Measurements from ENCODE around the gene TSPYL2. TPM values are rescaled to one million over a fixed set of nuclear protein-coding genes. Genes with fewer than 3 reads are reported as not detected.

Gene TSPYL2
- total RNA-seq, result 13.6 and 15.9 TPM in 2 replicates

GRCh38 chrX:53081925-53082772 is at the start of gene TSPYL2:
Gene TSPYL2, plus strand, starts transcription at chrX:53082367. Its CDS starts 132 bp downstream, at chrX:53082499.
- H3K9me3 ChIP-seq (ENCODE audit: low read depth, low read length), result no peaks in the 10 kb centered on the region

GRCh38 chrX:53036149-53036548 is 46.0 kb upstream of the TSPYL2 start:
- TF ChIP-seq CTCF (IDR thresholded peaks at IDR 0.05; ENCODE audit: extremely low read depth, low read depth, low read length), result no peak
- H3K4me1 ChIP-seq (ENCODE audit: insufficient read depth, low read length), result no peaks in the 10 kb centered on the region
- H3K4me3 ChIP-seq (ENCODE audit: insufficient read depth, low read length), result no peak overlapping the region
- no peaks in the 10 kb centered on the region for H3K9me3 ChIP-seq (ENCODE audit: low read depth, low read length)
- H4K20me1 ChIP-seq (ENCODE audit: insufficient read depth, low read length), result no peaks in the 10 kb centered on the region
- H2AFZ ChIP-seq (ENCODE audit: low read length), result no peak overlapping the region
- H3K79me2 ChIP-seq (ENCODE audit: insufficient read depth, low read length), result no peaks in the 10 kb centered on the region
- DNase-seq (ENCODE audit: insufficient read length, low spot score, missing footprints), result no peak
- H3K4me2 ChIP-seq (ENCODE audit: insufficient read depth, low read length), result no peak overlapping the region
- no peaks in the 10 kb centered on the region for H3K36me3 ChIP-seq (ENCODE audit: insufficient read depth, low read length)
- H3K27me3 ChIP-seq (ENCODE audit: insufficient read depth, low read length), result peaks cover 30% of the 10 kb centered on the region
- H3K27ac ChIP-seq (ENCODE audit: low read depth, low read length), result no peak overlapping the region

More at GRCh38 chrX:53081925-53082772, at the start of gene TSPYL2:
- H3K4me3 ChIP-seq (ENCODE audit: insufficient read depth, low read length), result peak within 1 kb of the TSS; percentile 80
- H3K79me2 ChIP-seq (ENCODE audit: insufficient read depth, low read length), result peaks cover 31% of the 10 kb centered on the region
- peaks cover 31% of the 10 kb centered on the region for H3K36me3 ChIP-seq (ENCODE audit: insufficient read depth, low read length)
- H3K4me2 ChIP-seq (ENCODE audit: insufficient read depth, low read length), result peak within 1 kb of the TSS; percentile 88
- no peaks in the 10 kb centered on the region for H3K27me3 ChIP-seq (ENCODE audit: insufficient read depth, low read length)
- peak within 1 kb of the TSS; percentile 76 for H3K27ac ChIP-seq (ENCODE audit: low read depth, low read length)
- H2AFZ ChIP-seq (ENCODE audit: low read length), result no peak within 1 kb of the TSS
- peaks cover 23% of the 10 kb centered on the region for H4K20me1 ChIP-seq (ENCODE audit: insufficient read depth, low read length)
- peaks cover 18% of the 10 kb centered on the region for H3K4me1 ChIP-seq (ENCODE audit: insufficient read depth, low read length)
- peak; percentile 98 for DNase-seq (ENCODE audit: insufficient read length, low spot score, missing footprints)
- TF ChIP-seq CTCF (IDR thresholded peaks at IDR 0.05; ENCODE audit: extremely low read depth, low read depth, low read length), result no peak

- Histone ChIP-seq H3K27me3 (ENCODE audit: insufficient read depth, low read length) (peaks cover 24% of the 10 kb centered on the region), H4K20me1 (ENCODE audit: insufficient read depth, low read length) (no peaks in the 10 kb centered on the region), H3K9me3 (ENCODE audit: low read depth, low read length) (no peaks in the 10 kb centered on the region), H3K79me2 (ENCODE audit: insufficient read depth, low read length) (no peaks in the 10 kb centered on the region), H3K4me3 (ENCODE audit: insufficient read depth, low read length) (no peak overlapping the region), H3K4me2 (ENCODE audit: insufficient read depth, low read length) (no peak overlapping the region), H2AFZ (ENCODE audit: low read length) (no peak overlapping the region), H3K27ac (ENCODE audit: low read depth, low read length) (no peak overlapping the region), H3K36me3 (ENCODE audit: insufficient read depth, low read length) (no peaks in the 10 kb centered on the region), H3K4me1 (ENCODE audit: insufficient read depth, low read length) (no peaks in the 10 kb centered on the region)
- TF ChIP-seq CTCF (IDR thresholded peaks at IDR 0.05; ENCODE audit: extremely low read depth, low read depth, low read length), result no peak
- no peak for DNase-seq (ENCODE audit: insufficient read length, low spot score, missing footprints)
Measured at GRCh38 chrX:53039236-53039635, 42.9 kb upstream of the TSPYL2 start.

- no peak for DNase-seq (ENCODE audit: insufficient read length, low spot score, missing footprints)
- Histone ChIP-seq H2AFZ (ENCODE audit: low read length) (no peak overlapping the region), H3K9me3 (ENCODE audit: low read depth, low read length) (no peaks in the 10 kb centered on the region), H3K79me2 (ENCODE audit: insufficient read depth, low read length) (peaks cover 14% of the 10 kb centered on the region), H4K20me1 (ENCODE audit: insufficient read depth, low read length) (peaks cover 6% of the 10 kb centered on the region), H3K4me3 (ENCODE audit: insufficient read depth, low read length) (no peak overlapping the region), H3K36me3 (ENCODE audit: insufficient read depth, low read length) (no peaks in the 10 kb centered on the region), H3K27ac (ENCODE audit: low read depth, low read length) (no peak overlapping the region), H3K27me3 (ENCODE audit: insufficient read depth, low read length) (peaks cover 29% of the 10 kb centered on the region), H3K4me1 (ENCODE audit: insufficient read depth, low read length) (peaks cover under 1% of the 10 kb centered on the region), H3K4me2 (ENCODE audit: insufficient read depth, low read length) (no peak overlapping the region)
- TF ChIP-seq CTCF (IDR thresholded peaks at IDR 0.05; ENCODE audit: extremely low read depth, low read depth, low read length), result no peak
Measured at GRCh38 chrX:53044995-53045394, 37.2 kb upstream of the TSPYL2 start.
